Iris pigment epithelial cell (primary cell): ENCODE data around the gene TNFSF13B.
"Not testable (repeated sequence)": the region's sequence is repeated elsewhere in the genome, so short reads cannot be mapped to it uniquely, and the experiment has no call there.

Experiments
- DNase-seq: peaks from one replicate; pipeline ENCODE4 v3.0.0-alpha.2; 2011; ENCODE audit warnings: low read depth

TNFSF13B gene

GRCh38 chr13:108281901-108282300 lies 12.4 kb downstream of the TNFSF13B start:
- DNase-seq = peak; percentile 25

GRCh38 chr13:108283110-108283509 lies 13.6 kb downstream of the TNFSF13B start:
- DNase-seq = peak; percentile 57

GRCh38 chr13:108288741-108289140 lies 19.2 kb downstream of the TNFSF13B start:
- DNase-seq = no peak

GRCh38 chr13:108289819-108290218 lies 20.3 kb downstream of the TNFSF13B start:
- DNase-seq = no peak

GRCh38 chr13:108297114-108297513 lies 27.6 kb downstream of the TNFSF13B start:
- DNase-seq = no peak

GRCh38 chr13:108302279-108302678 lies 32.8 kb downstream of the TNFSF13B start:
- DNase-seq = peak; percentile 2

GRCh38 chr13:108304170-108305016 lies 34.9 kb downstream of the TNFSF13B start:
- DNase-seq = no peak

- DNase-seq = no peak
Observed at GRCh38 chr13:108305655-108306054, 36.1 kb downstream of the TNFSF13B start.

GRCh38 chr13:108306860-108307259 lies 37.3 kb downstream of the TNFSF13B start:
- no peak for DNase-seq

- DNase-seq = not testable (repeated sequence)
Observed at GRCh38 chr13:108311596-108311995, 42.1 kb downstream of the TNFSF13B start.

GRCh38 chr13:108313382-108313781 lies 43.9 kb downstream of the TNFSF13B start:
- DNase-seq = no peak

GRCh38 chr13:108315273-108315672 lies 45.8 kb downstream of the TNFSF13B start:
- no peak for DNase-seq

GRCh38 chr13:108315991-108316390 lies 46.5 kb downstream of the TNFSF13B start:
- DNase-seq = no peak

GRCh38 chr13:108316413-108316812 lies 46.9 kb downstream of the TNFSF13B start:
- DNase-seq = no peak

- peak; percentile 47 for DNase-seq
Observed at GRCh38 chr13:108322206-108322824, 52.8 kb downstream of the TNFSF13B start.

- DNase-seq = no peak
Observed at GRCh38 chr13:108323031-108323430, 53.5 kb downstream of the TNFSF13B start.

- DNase-seq = no peak
Observed at GRCh38 chr13:108325863-108326262, 56.3 kb downstream of the TNFSF13B start.

- peak; percentile 19 for DNase-seq
Observed at GRCh38 chr13:108326309-108326708, 56.8 kb downstream of the TNFSF13B start.

GRCh38 chr13:108328848-108329247 lies 59.3 kb downstream of the TNFSF13B start:
- DNase-seq = no peak

GRCh38 chr13:108332791-108333190 lies 63.3 kb downstream of the TNFSF13B start:
- DNase-seq = no peak

GRCh38 chr13:108342369-108343289 lies 73.1 kb downstream of the TNFSF13B start:
- peak; percentile 72 for DNase-seq

GRCh38 chr13:108345016-108345415 lies 75.5 kb downstream of the TNFSF13B start:
- no peak for DNase-seq
